Measurements from ENCODE around the gene KAZN. TPM values are rescaled to one million over a fixed set of nuclear protein-coding genes. Genes with fewer than 3 reads are reported as not detected.

Gene KAZN
- total and polyA plus RNA-seq, 11 donors: 0.65 to 6.5 (median 2.3) TPM

GRCh38 chr1:14748151-14748550, 149.7 kb downstream of the KAZN start:
- no peak for ATAC-seq
- intact Hi-C loops (cut with DNase I): no loop called here

GRCh38 chr1:14748977-14749376, 150.5 kb downstream of the KAZN start:
- TF ChIP-seq CTCF (IDR thresholded peaks at IDR 0.05): no peak
- TF ChIP-seq POLR2A (IDR thresholded peaks at IDR 0.05): no peak
- Histone ChIP-seq H3K4me3 (no peak overlapping the region), H3K27ac (no peak overlapping the region), H3K9me3 (peaks cover 0 to 5% (median 0%) of the 10 kb centered on the region in 12 donors), H3K4me1 (no peaks in the 10 kb centered on the region), H3K36me3 (no peaks in the 10 kb centered on the region), H3K27me3 (peaks cover 0 to 3% (median 0%) of the 10 kb centered on the region in 9 donors)
- no peak for ATAC-seq
- DNase-seq: no peak
- 53 to 64% (median 59%) methylated on average over 2 of the region's 2 CpGs for WGBS, 4 donors
- intact Hi-C loops (cut with DNase I): no loop called here

More at GRCh38 chr1:14748151-14748550, 149.7 kb downstream of the KAZN start:
- H3K36me3 ChIP-seq: no peaks in the 10 kb centered on the region
- H3K27me3 ChIP-seq: peaks cover 0 to 11% (median 0%) of the 10 kb centered on the region in 9 donors
- H3K4me1 ChIP-seq: no peaks in the 10 kb centered on the region
- H3K27ac ChIP-seq: no peak overlapping the region
- no peak overlapping the region for H3K4me3 ChIP-seq
- DNase-seq: no peak
- no peak for TF ChIP-seq CTCF (IDR thresholded peaks at IDR 0.05)
- no peak for TF ChIP-seq POLR2A (IDR thresholded peaks at IDR 0.05)
- peaks cover 0 to 5% (median 0%) of the 10 kb centered on the region in 12 donors for H3K9me3 ChIP-seq
- 84 to 87% (median 86%) methylated on average over 5 of the region's 5 CpGs for WGBS, 4 donors

- intact Hi-C loops (cut with DNase I): no loop called here
Measured at GRCh38 chr1:14750490-14750889, 152.0 kb downstream of the KAZN start.

More at GRCh38 chr1:14750490-14750889, 152.0 kb downstream of the KAZN start:
- DNase-seq: no peak
- H3K4me3 ChIP-seq: no peak overlapping the region
- no peaks in the 10 kb centered on the region for H3K36me3 ChIP-seq
- no peaks in the 10 kb centered on the region for H3K4me1 ChIP-seq
- WGBS, 4 donors: 79 to 88% (median 83%) methylated on average over 2 of the region's 2 CpGs
- H3K27me3 ChIP-seq: peaks cover 0 to 7% (median 0%) of the 10 kb centered on the region in 9 donors
- H3K27ac ChIP-seq: no peak overlapping the region
- peaks cover 0 to 5% (median 0%) of the 10 kb centered on the region in 12 donors for H3K9me3 ChIP-seq
- no peak for TF ChIP-seq POLR2A (IDR thresholded peaks at IDR 0.05)
- TF ChIP-seq CTCF (IDR thresholded peaks at IDR 0.05): no peak
- ATAC-seq: no peak
